Body of pancreas (tissue), 4 donors: Measurements from ENCODE around the gene RPL23.

Experiments used
- CTCF ChIP-seq, 7 experiments: fragments of 450-650 bp in 4 of 7; fragments of 200-600 bp in 3 of 7; sonication (generic) in 3 of 7; IDR thresholded peaks; one replicate each; pipeline ENCODE4 v1.5.1; 2016 to 2019; ENCODE audit warnings: antibody characterized with exemption in 7 of 7
- POLR2A ChIP-seq, 3 donors: fragments of 450-650 bp; IDR thresholded peaks; one replicate each; pipeline ENCODE4 v1.6.1; 2016; ENCODE audit warnings: antibody characterized with exemption in 3 of 3, mild to moderate bottlenecking in 2 of 3

GRCh38 chr17:38861399-38861843, 7.9 kb upstream of the RPL23 start:
- TF ChIP-seq CTCF (IDR thresholded peaks at IDR 0.05), result no peak
- no peak for TF ChIP-seq POLR2A (IDR thresholded peaks at IDR 0.05)
